ENCODE data around the gene TGIF1. TPM values are rescaled to one million over a fixed set of nuclear protein-coding genes. Genes with fewer than 3 reads are reported as not detected.

The TGIF1 gene
- 145 and 187 TPM in 2 replicates for total RNA-seq

GRCh38 chr18:3450012-3450798, at the start of gene TGIF1:
TGIF1 (plus strand) TSS chr18:3450172; CDS start chr18:3450490, 318 bp downstream.

Other genes with a start within 250 kb of the TGIF1 start
- gene MYOM1, start 230.2 kb upstream of the TGIF1 start, total RNA-seq = 0.32 and 0.36 TPM in 2 replicates
- 536 and 719 TPM in 2 replicates for gene MYL12A, start 202.4 kb upstream of the TGIF1 start, total RNA-seq
- gene MYL12B, start 188.0 kb upstream of the TGIF1 start, total RNA-seq = 230 and 303 TPM in 2 replicates